ENCODE results near the gene SOSTDC1. TPM values are rescaled to one million over a fixed set of nuclear protein-coding genes. Genes with fewer than 3 reads are reported as not detected.

SOSTDC1 gene
- polyA plus RNA-seq, 3 donors: not detected

GRCh38 chr7:16416289-16417282, 49.0 kb downstream of the SOSTDC1 start:
- no peak for TF ChIP-seq CTCF (IDR thresholded peaks at IDR 0.05)
- Histone ChIP-seq H3K4me2 (replicated peaks; ENCODE audit: extremely low read depth, low read length, poor library complexity, severe bottlenecking) (no peak overlapping the region), H3K36me3 (replicated peaks in 1 of 2; ENCODE audit: control insufficient read depth in 1 of 2, insufficient read depth in 2 of 2, low read length in 2 of 2) (no peaks in the 10 kb centered on the region), H2AFZ (ENCODE audit: insufficient read depth, low read depth, low read length, poor library complexity, severe bottlenecking) (no peak overlapping the region), H3K4me1 (ENCODE audit: control insufficient read depth in 1 of 2, insufficient read depth in 2 of 2, low read length in 2 of 2) (peaks cover 11 to 16% of the 10 kb centered on the region in 2 donors), H3K27me3 (ENCODE audit: control insufficient read depth in 2 of 2, insufficient read depth in 2 of 2, low read length in 2 of 2) (peaks cover 34 to 63% of the 10 kb centered on the region in 2 donors), H3K79me2 (ENCODE audit: insufficient read depth, low read length) (no peaks in the 10 kb centered on the region), H3K4me3 (replicated peaks in 1 of 3; ENCODE audit: low read depth in 2 of 3, low read length in 3 of 3) (no peak overlapping the region), H3K9ac (ENCODE audit: insufficient read depth, low read length, poor library complexity, severe bottlenecking) (no peak overlapping the region), H3K9me3 (replicated peaks in 1 of 2; ENCODE audit: control insufficient read depth in 1 of 2, insufficient read depth in 1 of 2, low read length in 2 of 2) (no peaks in the 10 kb centered on the region), H4K20me1 (ENCODE audit: insufficient read depth, low read length) (no peaks in the 10 kb centered on the region), H3K27ac (ENCODE audit: low read depth in 1 of 2, low read length in 2 of 2) (no peak overlapping the region)
- peak overlapping the region in 1 of 2 donors; percentile 62 for H3K4me3 Mint-ChIP-seq
- peaks cover 0 to 4% (median 0%) of the 10 kb centered on the region in 7 donors for H3K9me3 Mint-ChIP-seq
- intact Hi-C loops (cut with micrococcal nuclease): no loop called here
- peaks cover 40 to 76% (median 44%) of the 10 kb centered on the region in 3 donors for H3K27me3 Mint-ChIP-seq (ENCODE audit: low read depth in 3 of 3)
- no peak for DNase-seq
- peaks cover 22% of the 10 kb centered on the region for H3K4me1 Mint-ChIP-seq
- no peaks in the 10 kb centered on the region for H3K36me3 Mint-ChIP-seq
- WGBS (ENCODE audit: insufficient coverage): 75% methylated on average over 4 of the region's 7 CpGs
- peak overlapping the region in 2 of 7 donors; percentile 15 to 27 for H3K27ac Mint-ChIP-seq

GRCh38 chr7:16412274-16413254, 53.0 kb downstream of the SOSTDC1 start:
- Histone ChIP-seq H3K9ac (ENCODE audit: insufficient read depth, low read length, poor library complexity, severe bottlenecking) (no peak overlapping the region), H3K9me3 (replicated peaks in 1 of 2; ENCODE audit: control insufficient read depth in 1 of 2, insufficient read depth in 1 of 2, low read length in 2 of 2) (no peaks in the 10 kb centered on the region), H2AFZ (ENCODE audit: insufficient read depth, low read depth, low read length, poor library complexity, severe bottlenecking) (no peak overlapping the region), H3K79me2 (ENCODE audit: insufficient read depth, low read length) (no peaks in the 10 kb centered on the region), H3K4me3 (replicated peaks in 1 of 3; ENCODE audit: low read depth in 2 of 3, low read length in 3 of 3) (no peak overlapping the region), H3K4me2 (replicated peaks; ENCODE audit: extremely low read depth, low read length, poor library complexity, severe bottlenecking) (no peak overlapping the region), H4K20me1 (ENCODE audit: insufficient read depth, low read length) (no peaks in the 10 kb centered on the region), H3K36me3 (replicated peaks in 1 of 2; ENCODE audit: control insufficient read depth in 1 of 2, insufficient read depth in 2 of 2, low read length in 2 of 2) (no peaks in the 10 kb centered on the region), H3K4me1 (ENCODE audit: control insufficient read depth in 1 of 2, insufficient read depth in 2 of 2, low read length in 2 of 2) (no peaks in the 10 kb centered on the region), H3K27ac (ENCODE audit: low read depth in 1 of 2, low read length in 2 of 2) (no peak overlapping the region), H3K27me3 (ENCODE audit: control insufficient read depth in 2 of 2, insufficient read depth in 2 of 2, low read length in 2 of 2) (peaks cover 66 to 94% of the 10 kb centered on the region in 2 donors)
- 94% methylated on average over 2 of the region's 8 CpGs for WGBS (ENCODE audit: insufficient coverage)
- Mint-ChIP-seq H3K27me3 (ENCODE audit: low read depth in 3 of 3) (peaks cover 53 to 86% (median 63%) of the 10 kb centered on the region in 3 donors), H3K4me1 (peaks cover 5% of the 10 kb centered on the region), H3K4me3 (peak overlapping the region in 1 of 2 donors; percentile 42), H3K27ac (no peak overlapping the region), H3K9me3 (peaks cover 0 to 6% (median 1%) of the 10 kb centered on the region in 7 donors), H3K36me3 (no peaks in the 10 kb centered on the region)
- TF ChIP-seq CTCF (IDR thresholded peaks at IDR 0.05): no peak
- no peak for DNase-seq
- intact Hi-C loops (cut with micrococcal nuclease): no loop called here
